Nephron (organoid): Measurements from ENCODE around the gene TMEM242.

Experiments used
- H3K27ac Mint-ChIP-seq, 3 experiments: 2 replicates each; pipeline ENCODE4 v1.8.0; 2020; ENCODE audit warnings: mixed read lengths in 3 of 3, mild to moderate bottlenecking in 2 of 3, moderate library complexity in 1 of 3
- H3K27me3 Mint-ChIP-seq: 2 replicates; pipeline ENCODE4 v1.8.0; 2021; ENCODE audit warnings: low read depth, mild to moderate bottlenecking, moderate library complexity, mixed read lengths
- H3K36me3 Mint-ChIP-seq: 2 replicates; pipeline ENCODE4 v1.8.0; 2020; ENCODE audit warnings: low read depth, mixed read lengths
- H3K4me1 Mint-ChIP-seq: 2 replicates; pipeline ENCODE4 v1.8.0; 2020; ENCODE audit warnings: mixed read lengths
- H3K4me3 Mint-ChIP-seq, 3 experiments: 2 replicates each; pipeline ENCODE4 v1.8.0; 2020; ENCODE audit warnings: mild to moderate bottlenecking in 3 of 3, mixed read lengths in 3 of 3, moderate library complexity in 2 of 3
- H3K9me3 Mint-ChIP-seq: 2 replicates; pipeline ENCODE4 v1.8.0; 2020; ENCODE audit warnings: mixed read lengths
- TF ChIP-seq, protein P1 (sequence below), 3 experiments: fragments of 200-600 bp; sonication (generic); IDR thresholded peaks; one replicate each; pipeline ENCODE4 v1.5.0; 2021; ENCODE audit warnings: antibody characterized with exemption in 3 of 3; ENCODE audit not compliant: unreplicated experiment in 3 of 3

TMEM242 gene

DNA sequence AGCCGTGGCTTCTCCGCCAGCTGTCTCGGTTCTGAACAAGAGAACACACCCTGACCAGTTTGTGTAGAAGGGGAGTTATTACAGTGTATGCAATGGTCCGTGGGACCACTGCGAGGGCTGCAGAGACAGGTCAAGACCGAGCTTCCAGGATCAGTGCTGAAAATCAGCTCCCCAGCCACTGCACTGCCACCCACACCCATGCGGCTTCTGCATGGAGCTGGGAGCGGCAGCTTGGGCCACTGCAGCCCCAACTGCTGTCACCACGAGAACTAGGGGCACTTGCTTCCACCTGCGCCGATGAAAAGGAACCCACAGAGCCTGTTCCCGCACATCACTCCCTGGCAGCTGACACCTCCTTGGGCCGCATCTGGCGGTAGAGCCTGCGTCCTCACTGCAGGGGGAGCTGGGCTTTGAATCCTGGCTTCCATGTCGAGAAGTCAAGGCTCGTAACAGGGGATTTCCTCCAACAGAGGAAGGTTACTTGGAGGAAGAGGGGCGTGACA, 56.2 kb downstream of the TMEM242 start:
- H3K36me3 Mint-ChIP-seq = peaks cover 9% of the 10 kb centered on the region
- H3K27me3 Mint-ChIP-seq = peaks cover 13% of the 10 kb centered on the region
- TF ChIP-seq, protein P1, sequence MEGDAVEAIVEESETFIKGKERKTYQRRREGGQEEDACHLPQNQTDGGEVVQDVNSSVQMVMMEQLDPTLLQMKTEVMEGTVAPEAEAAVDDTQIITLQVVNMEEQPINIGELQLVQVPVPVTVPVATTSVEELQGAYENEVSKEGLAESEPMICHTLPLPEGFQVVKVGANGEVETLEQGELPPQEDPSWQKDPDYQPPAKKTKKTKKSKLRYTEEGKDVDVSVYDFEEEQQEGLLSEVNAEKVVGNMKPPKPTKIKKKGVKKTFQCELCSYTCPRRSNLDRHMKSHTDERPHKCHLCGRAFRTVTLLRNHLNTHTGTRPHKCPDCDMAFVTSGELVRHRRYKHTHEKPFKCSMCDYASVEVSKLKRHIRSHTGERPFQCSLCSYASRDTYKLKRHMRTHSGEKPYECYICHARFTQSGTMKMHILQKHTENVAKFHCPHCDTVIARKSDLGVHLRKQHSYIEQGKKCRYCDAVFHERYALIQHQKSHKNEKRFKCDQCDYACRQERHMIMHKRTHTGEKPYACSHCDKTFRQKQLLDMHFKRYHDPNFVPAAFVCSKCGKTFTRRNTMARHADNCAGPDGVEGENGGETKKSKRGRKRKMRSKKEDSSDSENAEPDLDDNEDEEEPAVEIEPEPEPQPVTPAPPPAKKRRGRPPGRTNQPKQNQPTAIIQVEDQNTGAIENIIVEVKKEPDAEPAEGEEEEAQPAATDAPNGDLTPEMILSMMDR (IDR thresholded peaks at IDR 0.05; ENCODE audit: unreplicated experiment in 3 of 3) = no peak
- H3K4me1 Mint-ChIP-seq = peaks cover 59% of the 10 kb centered on the region
- H3K9me3 Mint-ChIP-seq = peaks cover 10% of the 10 kb centered on the region
- no peak overlapping the region for H3K27ac Mint-ChIP-seq
- no peak overlapping the region for H3K4me3 Mint-ChIP-seq

DNA sequence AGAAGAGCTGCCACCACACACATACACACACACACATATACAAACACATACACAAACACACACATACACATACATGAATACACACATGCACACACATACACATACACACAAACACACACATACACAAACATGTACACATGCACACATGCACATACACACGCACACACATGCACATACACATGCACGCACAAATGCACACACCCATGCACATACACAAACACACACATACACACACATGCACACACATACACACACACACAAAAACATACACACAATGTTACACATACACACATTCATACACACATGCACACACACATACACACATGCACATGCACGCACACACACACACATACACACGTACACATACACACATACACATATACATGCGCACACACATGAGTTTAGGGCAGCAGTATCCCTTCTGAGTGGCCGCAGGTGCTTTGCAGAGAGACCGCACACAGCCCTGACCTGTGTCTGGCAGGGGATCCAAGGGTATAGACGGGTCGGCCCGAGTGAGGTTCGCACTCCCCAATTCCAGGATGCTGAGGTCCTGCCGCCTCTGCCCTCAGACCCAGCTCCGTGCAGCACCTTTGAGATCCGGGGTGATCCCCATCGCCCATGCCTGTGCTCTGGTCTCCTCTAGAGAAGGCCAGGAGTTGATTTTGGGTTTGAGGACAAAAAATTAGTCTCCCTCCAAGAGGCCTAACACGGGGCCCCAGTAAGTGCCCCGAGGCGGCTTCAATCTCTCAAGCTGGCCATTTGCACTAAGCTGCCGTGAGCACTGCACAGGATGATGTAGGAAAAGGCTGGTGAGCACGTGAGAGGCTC, 56.8 kb downstream of the TMEM242 start:
- Mint-ChIP-seq H3K4me1 (peaks cover 54% of the 10 kb centered on the region), H3K4me3 (no peak overlapping the region), H3K27me3 (peaks cover 13% of the 10 kb centered on the region), H3K36me3 (peaks cover 9% of the 10 kb centered on the region), H3K9me3 (peaks cover 10% of the 10 kb centered on the region), H3K27ac (peak overlapping the region in 1 of 3 experiments; percentile 56)
- TF ChIP-seq, protein P1 (IDR thresholded peaks at IDR 0.05; ENCODE audit: unreplicated experiment in 3 of 3) = no peak

DNA sequence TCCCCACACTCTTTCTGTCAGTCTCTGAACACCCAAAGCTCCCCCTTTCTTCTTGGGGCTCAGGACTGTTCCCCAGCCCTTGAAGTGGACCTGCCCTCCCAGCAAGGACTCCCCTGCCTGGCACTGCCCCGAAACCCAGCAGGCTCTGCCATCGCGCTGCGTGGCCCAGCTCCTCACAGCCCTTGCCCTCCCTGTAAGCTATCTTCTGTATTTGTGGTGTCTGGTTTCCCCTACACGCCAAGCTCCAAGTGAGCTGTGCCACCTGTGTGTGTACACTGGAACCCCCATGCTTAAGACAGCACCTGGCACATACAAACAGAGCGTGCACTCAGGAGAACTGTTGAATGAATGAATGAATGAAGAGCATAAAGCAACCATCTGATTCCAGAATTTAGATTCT, 57.7 kb downstream of the TMEM242 start:
- TF ChIP-seq, protein P1 (IDR thresholded peaks at IDR 0.05; ENCODE audit: unreplicated experiment in 3 of 3) = no peak
- H3K27ac Mint-ChIP-seq = peak overlapping the region in 1 of 3 experiments; percentile 26
- H3K4me3 Mint-ChIP-seq = no peak overlapping the region
- H3K4me1 Mint-ChIP-seq = peaks cover 52% of the 10 kb centered on the region
- peaks cover 16% of the 10 kb centered on the region for H3K27me3 Mint-ChIP-seq
- peaks cover 8% of the 10 kb centered on the region for H3K36me3 Mint-ChIP-seq
- H3K9me3 Mint-ChIP-seq = peaks cover 10% of the 10 kb centered on the region

DNA sequence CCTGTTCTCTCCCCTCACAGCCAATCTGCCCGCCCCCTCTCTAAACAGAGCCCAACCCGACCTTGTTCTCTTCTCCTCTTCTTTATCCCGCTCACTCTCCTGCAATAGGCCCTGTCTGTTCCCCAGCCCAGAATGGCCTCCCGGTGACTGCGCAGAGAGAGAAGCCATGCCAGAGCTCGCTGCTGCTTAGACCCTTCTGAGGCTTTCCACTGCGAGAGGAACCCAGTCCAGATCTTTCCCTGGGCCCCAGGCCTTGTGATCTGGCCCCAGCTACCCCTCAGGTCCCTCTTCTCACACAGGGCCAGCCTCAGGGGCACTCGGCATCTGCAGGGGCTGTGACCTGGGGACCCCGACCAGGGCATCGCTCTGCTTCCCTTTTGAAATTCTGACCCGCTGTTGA, 58.1 kb downstream of the TMEM242 start:
- peak overlapping the region in 1 of 3 experiments; percentile 27 for H3K27ac Mint-ChIP-seq

DNA sequence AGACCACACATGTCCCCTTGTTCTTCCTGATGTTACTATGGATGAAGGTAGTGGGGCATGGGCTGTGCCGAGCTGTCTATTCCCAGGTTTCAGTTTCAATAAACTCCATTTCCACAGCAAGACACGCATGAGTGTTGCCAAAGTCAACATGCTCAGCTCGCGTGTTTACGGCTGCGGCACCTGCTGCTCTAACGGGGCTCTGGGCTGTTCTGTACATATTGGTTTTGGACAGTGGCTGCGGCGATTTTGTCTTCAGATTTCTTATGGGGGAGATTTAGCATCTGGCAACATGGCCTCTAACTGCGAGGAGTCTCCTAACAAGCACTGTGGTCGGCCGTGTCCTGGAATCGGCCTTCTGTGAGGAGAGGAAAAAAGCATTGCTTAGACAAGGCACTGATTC, 58.6 kb downstream of the TMEM242 start:
- H3K4me3 Mint-ChIP-seq = no peak overlapping the region
- H3K4me1 Mint-ChIP-seq = peaks cover 45% of the 10 kb centered on the region
- peaks cover 10% of the 10 kb centered on the region for H3K27me3 Mint-ChIP-seq
- no peaks in the 10 kb centered on the region for H3K36me3 Mint-ChIP-seq
- H3K27ac Mint-ChIP-seq = peak overlapping the region in 2 of 3 experiments; percentile 27 to 62
- H3K9me3 Mint-ChIP-seq = peaks cover 2% of the 10 kb centered on the region
- TF ChIP-seq, protein P1 (IDR thresholded peaks at IDR 0.05; ENCODE audit: unreplicated experiment in 3 of 3) = no peak

More for the DNA sequence above, 58.1 kb downstream of the TMEM242 start:
- Mint-ChIP-seq H3K9me3 (peaks cover 6% of the 10 kb centered on the region), H3K4me3 (no peak overlapping the region), H3K27me3 (peaks cover 14% of the 10 kb centered on the region), H3K36me3 (peaks cover 4% of the 10 kb centered on the region), H3K4me1 (peaks cover 48% of the 10 kb centered on the region)
- TF ChIP-seq, protein P1 (IDR thresholded peaks at IDR 0.05; ENCODE audit: unreplicated experiment in 3 of 3) = no peak
